ENCODE measurements around the gene CNIH4. TPM values are rescaled to one million over a fixed set of nuclear protein-coding genes. Genes with fewer than 3 reads are reported as not detected.

The CNIH4 gene
- total and polyA plus RNA-seq, 4 donors: 27.8 to 146 (median 113) TPM

DNA sequence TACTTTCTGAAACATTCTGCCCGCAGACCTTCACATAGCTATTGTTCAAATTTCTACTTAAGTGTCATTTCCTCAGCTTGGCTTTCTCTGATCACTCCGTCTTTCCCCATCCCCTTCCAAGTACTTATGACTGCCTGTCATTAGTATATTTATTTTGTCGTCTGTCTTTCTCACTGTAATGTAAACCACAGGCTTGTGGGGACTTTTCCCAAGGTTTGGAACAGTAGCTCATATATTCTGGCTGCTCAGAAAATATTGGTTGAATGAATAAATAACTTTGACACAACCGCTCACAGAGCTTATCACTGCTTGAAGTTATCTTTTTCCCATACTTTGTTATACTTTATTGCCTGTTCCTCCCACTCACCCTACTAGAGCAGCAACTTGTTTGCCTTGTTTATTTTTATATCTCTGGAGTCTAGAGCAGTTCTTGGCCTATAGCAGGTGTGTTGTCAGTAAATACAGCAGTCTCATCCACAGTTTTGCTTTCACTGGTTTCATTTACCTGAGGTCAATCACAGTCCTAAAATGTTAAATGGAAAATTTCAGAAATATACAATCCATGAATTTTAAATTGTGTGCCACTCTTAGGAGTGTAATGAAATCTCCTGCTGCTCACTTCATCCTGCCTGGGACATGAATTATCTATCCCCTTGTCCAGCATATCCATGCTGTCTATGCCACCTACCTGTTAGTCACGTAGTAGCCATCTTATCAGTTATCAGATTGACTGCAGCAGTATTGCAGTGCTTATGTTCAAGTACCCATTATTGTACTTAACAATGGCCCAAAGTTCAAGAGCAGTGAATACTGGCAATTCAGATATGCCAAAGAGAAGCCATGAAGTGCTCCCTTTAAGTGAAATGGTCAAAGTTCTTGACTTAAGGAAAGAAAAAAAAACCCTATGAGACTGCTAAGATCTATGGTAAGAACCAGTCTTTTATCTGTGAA, 2.4 kb upstream of the CNIH4 start:
- Histone ChIP-seq H3K27me3 (ENCODE audit: control insufficient read depth in 3 of 3, insufficient read depth in 3 of 3, low read length in 2 of 3) (no peaks in the 10 kb centered on the region), H3K9me3 (ENCODE audit: control insufficient read depth in 4 of 4, insufficient read depth in 3 of 4, low read length in 3 of 4) (no peaks in the 10 kb centered on the region), H3K27ac (ENCODE audit: low read depth in 1 of 2, low read length in 1 of 2) (no peak overlapping the region), H3K4me3 (no peak overlapping the region), H3K4me1 (ENCODE audit: control insufficient read depth in 5 of 5, insufficient read depth in 5 of 5, low read length in 5 of 5) (peaks cover 0 to 12% (median 4%) of the 10 kb centered on the region in 5 donors), H3K36me3 (ENCODE audit: control insufficient read depth in 4 of 4, insufficient read depth in 4 of 4, low read length in 4 of 4) (no peaks in the 10 kb centered on the region), H3K9ac (ENCODE audit: insufficient read depth in 1 of 2, low read length in 2 of 2) (no peak overlapping the region)
- DNase-seq (no peak), ATAC-seq (ENCODE audit: insufficient read depth, low FRiP score) (no peak)
- WGBS, 2 donors: 66 to 79% methylated on average over 5 of the region's 5 CpGs
- no peak for TF ChIP-seq CTCF (IDR thresholded peaks at IDR 0.05; ENCODE audit: control extremely low read depth, extremely low read depth)

DNA sequence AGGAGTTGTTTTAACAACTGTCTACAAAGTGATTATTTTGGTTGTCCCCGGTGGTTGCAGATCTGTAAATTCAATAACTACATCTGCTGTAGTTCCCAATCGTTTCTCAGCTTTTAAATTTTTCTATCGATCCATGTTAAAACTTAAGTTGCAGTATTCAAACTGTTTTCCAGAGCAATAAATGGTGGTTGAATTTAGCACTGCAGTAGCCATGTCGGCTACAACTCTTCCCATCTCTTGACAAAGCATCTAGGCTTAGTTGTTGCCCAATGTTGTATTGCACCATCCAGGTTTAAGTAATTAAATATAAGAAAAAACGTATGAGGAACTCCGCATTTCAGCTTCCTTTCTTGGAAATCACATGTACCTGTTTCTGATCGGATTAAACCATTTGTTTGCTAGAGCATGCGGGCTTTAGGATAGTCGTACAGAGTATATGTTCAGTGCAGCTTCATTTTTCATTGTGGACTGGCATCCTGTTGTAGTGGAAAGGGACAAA, 996 bp downstream of the CNIH4 start:
- Histone ChIP-seq H3K4me3 (peak overlapping the region; percentile 90), H3K9ac (ENCODE audit: insufficient read depth in 1 of 2, low read length in 2 of 2) (peak overlapping the region in 1 of 2 donors; percentile 77), H3K36me3 (ENCODE audit: control insufficient read depth in 4 of 4, insufficient read depth in 4 of 4, low read length in 4 of 4) (no peaks in the 10 kb centered on the region), H3K27me3 (ENCODE audit: control insufficient read depth in 3 of 3, insufficient read depth in 3 of 3, low read length in 2 of 3) (no peaks in the 10 kb centered on the region), H3K9me3 (ENCODE audit: control insufficient read depth in 4 of 4, insufficient read depth in 3 of 4, low read length in 3 of 4) (no peaks in the 10 kb centered on the region), H3K27ac (ENCODE audit: low read depth in 1 of 2, low read length in 1 of 2) (peak overlapping the region; percentile 86 to 92), H3K4me1 (ENCODE audit: control insufficient read depth in 5 of 5, insufficient read depth in 5 of 5, low read length in 5 of 5) (peaks cover 0 to 12% (median 4%) of the 10 kb centered on the region in 5 donors)
- DNase-seq (peak in 2 of 3 donors; percentile 47 to 78), ATAC-seq (ENCODE audit: insufficient read depth, low FRiP score) (no peak)
- TF ChIP-seq CTCF (IDR thresholded peaks at IDR 0.05; ENCODE audit: control extremely low read depth, extremely low read depth): no peak
- WGBS, 2 donors: 12 to 20% methylated on average over 9 of the region's 9 CpGs

DNA sequence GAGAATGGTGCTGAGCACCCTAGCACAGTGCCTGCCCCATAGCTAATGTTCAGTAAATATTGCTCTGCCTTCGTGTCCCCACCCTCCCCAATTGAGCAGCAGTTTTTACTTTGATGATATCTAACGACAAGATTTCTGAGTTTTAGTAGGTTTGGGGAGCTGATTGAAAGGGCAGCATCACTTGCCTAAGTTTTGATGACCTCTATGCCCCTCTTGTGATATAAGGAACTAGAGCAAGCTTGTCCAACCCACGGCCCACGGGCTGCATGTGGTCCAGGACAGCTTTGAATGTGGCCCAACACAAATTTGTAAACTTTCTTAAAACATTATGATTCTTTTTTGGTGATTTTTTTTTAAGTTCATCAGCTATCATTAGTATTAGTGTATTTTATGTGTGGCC, 1.6 kb downstream of the CNIH4 start:
- Histone ChIP-seq H3K4me1 (ENCODE audit: control insufficient read depth in 5 of 5, insufficient read depth in 5 of 5, low read length in 5 of 5) (peaks cover 0 to 12% (median 4%) of the 10 kb centered on the region in 5 donors), H3K4me3 (no peak overlapping the region), H3K27ac (ENCODE audit: low read depth in 1 of 2, low read length in 1 of 2) (peak overlapping the region in 1 of 2 donors; percentile 45), H3K27me3 (ENCODE audit: control insufficient read depth in 3 of 3, insufficient read depth in 3 of 3, low read length in 2 of 3) (no peaks in the 10 kb centered on the region), H3K36me3 (ENCODE audit: control insufficient read depth in 4 of 4, insufficient read depth in 4 of 4, low read length in 4 of 4) (no peaks in the 10 kb centered on the region), H3K9ac (ENCODE audit: insufficient read depth in 1 of 2, low read length in 2 of 2) (peak overlapping the region in 1 of 2 donors; percentile 77), H3K9me3 (ENCODE audit: control insufficient read depth in 4 of 4, insufficient read depth in 3 of 4, low read length in 3 of 4) (no peaks in the 10 kb centered on the region)
- DNase-seq (no peak), ATAC-seq (ENCODE audit: insufficient read depth, low FRiP score) (no peak)
- TF ChIP-seq CTCF (IDR thresholded peaks at IDR 0.05; ENCODE audit: control extremely low read depth, extremely low read depth): no peak
- 36 to 55% methylated on average over 4 of the region's 4 CpGs for WGBS, 2 donors

All from lung (tissue), 12 donors.